HEK293T (cell line): ENCODE data around the gene CHD5.
A peak's percentile ranks its signal among the peaks of the same experiment; 100 is the strongest.

Experiments used
- ARNT ChIP-seq: fragments of 450-650 bp; IDR thresholded peaks from 2 replicates; pipeline ENCODE4 v1.6.1; 2017; ENCODE audit warnings: mild to moderate bottlenecking
- FOXK2 ChIP-seq: fragments of 450-650 bp; IDR thresholded peaks from 2 replicates; pipeline ENCODE4 v1.6.1; 2016; ENCODE audit warnings: mild to moderate bottlenecking
- FOXM1 ChIP-seq: fragments of 450-650 bp; IDR thresholded peaks from 2 replicates; pipeline ENCODE4 v1.6.1; 2017; ENCODE audit warnings: mild to moderate bottlenecking, borderline replicate concordance
- HDGF ChIP-seq: fragments of 450-650 bp; IDR thresholded peaks from 2 replicates; pipeline ENCODE4 v1.6.1; 2017; ENCODE audit warnings: antibody characterized with exemption, borderline replicate concordance
- SP1 ChIP-seq: fragments of 450-650 bp; IDR thresholded peaks from 2 replicates; pipeline ENCODE4 v1.6.1; 2017
- SUZ12 ChIP-seq: fragments of 450-650 bp; IDR thresholded peaks from 2 replicates; pipeline ENCODE4 v1.6.1; 2016; ENCODE audit warnings: mild to moderate bottlenecking
- TARDBP ChIP-seq: fragments of 450-650 bp; IDR thresholded peaks from 2 replicates; pipeline ENCODE4 v1.6.1; 2016

- no peak for TF ChIP-seq SP1
- TF ChIP-seq SUZ12 = no peak
- no peak for TF ChIP-seq TARDBP
- TF ChIP-seq HDGF = 0 out of 2 replicates have a peak, but pooled peaks have one; percentile 36
- TF ChIP-seq ARNT = no peak
- TF ChIP-seq FOXM1 = no peak
- TF ChIP-seq FOXK2 = no peak
Observed at GRCh38 chr1:6127587-6128163, 52.4 kb downstream of the CHD5 start.
